ENCODE data around the gene MIA2. TPM values are rescaled to one million over a fixed set of nuclear protein-coding genes. Genes with fewer than 3 reads are reported as not detected.
"Not testable (repeated sequence)": the region's sequence is repeated elsewhere in the genome, so short reads cannot be mapped to it uniquely, and the experiment has no call there.

MIA2 gene
- total RNA-seq, 2 donors from 2014 or later, result 28.7 to 45.4 TPM

- WGBS, result 80% methylated on average over 5 of the region's 5 CpGs
- Histone ChIP-seq H3K27ac (no peak overlapping the region), H3K9me3 (no peaks in the 10 kb centered on the region), H3K36me3 (no peaks in the 10 kb centered on the region), H3K4me1 (replicated peaks) (no peaks in the 10 kb centered on the region), H3K27me3 (replicated peaks; ENCODE audit: insufficient read depth) (no peaks in the 10 kb centered on the region), H3K4me3 (no peak overlapping the region)
- no peak for DNase-seq (ENCODE audit: low spot score)
- no peak for TF ChIP-seq POLR2A (IDR thresholded peaks at IDR 0.05)
- no peak for TF ChIP-seq POLR2AphosphoS5 (IDR thresholded peaks at IDR 0.05)
- no peak for TF ChIP-seq CTCF (IDR thresholded peaks at IDR 0.05)
- intact Hi-C loops (cut with DNase I), result no loop called here
These were observed 29.8 kb upstream of the MIA2 start for GRCh38 chr14:39203659-39204606.

GRCh38 chr14:39207430-39207829, 26.3 kb upstream of the MIA2 start:
- H3K27ac ChIP-seq; H3K9me3 ChIP-seq; H3K27me3 ChIP-seq (replicated peaks; ENCODE audit: insufficient read depth); intact Hi-C loops (cut with DNase I); DNase-seq (ENCODE audit: low spot score); H3K4me1 ChIP-seq (replicated peaks); H3K4me3 ChIP-seq; H3K36me3 ChIP-seq: not testable (repeated sequence)
- WGBS, result 96% methylated on average over 2 of the region's 2 CpGs

DNA sequence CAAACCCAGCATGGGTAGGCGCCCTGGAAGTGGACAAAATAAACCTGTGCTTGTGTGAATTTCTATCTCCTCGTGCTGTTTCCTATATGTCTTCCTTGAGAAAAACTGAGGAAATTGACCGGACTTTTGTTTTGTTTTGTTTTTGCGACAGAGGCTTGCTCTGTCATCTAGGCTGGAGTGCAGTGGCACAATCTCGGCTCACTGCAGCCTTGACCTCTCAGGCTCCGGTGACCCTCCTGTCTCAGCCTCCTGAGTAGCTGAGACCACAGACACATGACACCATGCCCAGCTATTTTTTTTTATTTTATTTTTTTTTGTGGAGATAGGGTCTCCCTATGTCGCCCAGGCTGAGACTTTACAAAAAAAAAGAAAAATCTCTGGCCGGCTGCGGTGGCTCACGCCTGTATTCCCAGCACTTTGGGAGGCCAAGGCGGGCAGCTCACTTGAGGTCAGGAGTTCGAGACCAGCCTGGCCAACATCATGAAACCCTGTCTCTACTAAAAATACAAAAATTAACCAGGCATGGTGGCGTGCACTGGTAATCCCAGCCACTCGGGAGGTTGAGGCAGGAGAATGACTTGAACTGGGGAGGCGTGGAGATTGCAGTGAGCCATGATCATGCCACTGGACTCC, 22.5 kb upstream of the MIA2 start:
- no peak for DNase-seq (ENCODE audit: low spot score)
- no peaks in the 10 kb centered on the region for H3K4me1 ChIP-seq (replicated peaks)
- H3K27me3 ChIP-seq (replicated peaks; ENCODE audit: insufficient read depth), result no peaks in the 10 kb centered on the region
- no peaks in the 10 kb centered on the region for H3K36me3 ChIP-seq
- no peak for TF ChIP-seq POLR2AphosphoS5 (IDR thresholded peaks at IDR 0.05)
- no peak for TF ChIP-seq CTCF (IDR thresholded peaks at IDR 0.05)
- no peak for TF ChIP-seq POLR2A (IDR thresholded peaks at IDR 0.05)
- H3K9me3 ChIP-seq, result no peaks in the 10 kb centered on the region
- intact Hi-C loops (cut with DNase I), result no loop called here
- H3K27ac ChIP-seq, result no peak overlapping the region
- 93% methylated on average over 15 of the region's 15 CpGs for WGBS
- no peak overlapping the region for H3K4me3 ChIP-seq

- no peak for DNase-seq (ENCODE audit: low spot score)
- no peak for TF ChIP-seq POLR2A (IDR thresholded peaks at IDR 0.05)
- no peak for TF ChIP-seq POLR2AphosphoS5 (IDR thresholded peaks at IDR 0.05)
- no peak for TF ChIP-seq CTCF (IDR thresholded peaks at IDR 0.05)
- no peak overlapping the region for H3K4me3 ChIP-seq
- no peaks in the 10 kb centered on the region for H3K4me1 ChIP-seq (replicated peaks)
- WGBS, result 76% methylated on average over 3 of the region's 3 CpGs
- H3K9me3 ChIP-seq, result no peaks in the 10 kb centered on the region
- no peaks in the 10 kb centered on the region for H3K27me3 ChIP-seq (replicated peaks; ENCODE audit: insufficient read depth)
- intact Hi-C loops (cut with DNase I), result no loop called here
- no peak overlapping the region for H3K27ac ChIP-seq
- H3K36me3 ChIP-seq, result no peaks in the 10 kb centered on the region
These were observed 21.7 kb upstream of the MIA2 start for GRCh38 chr14:39212034-39212433.

DNA sequence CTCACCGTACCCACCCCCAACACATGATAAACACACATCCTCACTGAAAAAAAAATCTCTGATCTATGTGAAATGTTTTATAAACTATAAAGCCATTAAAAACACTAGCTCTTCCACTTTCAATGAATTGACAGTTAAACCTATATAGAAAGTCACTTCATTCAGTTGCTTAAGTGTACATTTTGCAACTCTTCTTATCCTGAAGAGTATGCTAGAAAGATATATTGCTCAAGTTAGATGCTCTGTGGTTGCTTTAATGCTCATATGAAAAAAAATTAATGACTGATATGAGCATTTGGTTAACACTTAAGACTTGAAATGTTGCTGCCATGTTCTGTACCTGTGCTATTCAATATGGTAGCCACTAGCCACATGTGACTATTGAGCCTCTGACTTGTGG, 21.0 kb upstream of the MIA2 start:
- Histone ChIP-seq H3K4me1 (replicated peaks) (no peaks in the 10 kb centered on the region), H3K36me3 (no peaks in the 10 kb centered on the region), H3K27me3 (replicated peaks; ENCODE audit: insufficient read depth) (no peaks in the 10 kb centered on the region), H3K27ac (no peak overlapping the region), H3K4me3 (no peak overlapping the region), H3K9me3 (no peaks in the 10 kb centered on the region)
- intact Hi-C loops (cut with DNase I), result no loop called here
- TF ChIP-seq POLR2AphosphoS5 (IDR thresholded peaks at IDR 0.05) (no peak), POLR2A (IDR thresholded peaks at IDR 0.05) (no peak), CTCF (IDR thresholded peaks at IDR 0.05) (no peak)
- WGBS, result 88% methylated on average over 1 of the region's 1 CpG
- DNase-seq (ENCODE audit: low spot score), result no peak

Measured in prostate gland (tissue), 2 donors.